SK-N-SH (cell line): ENCODE results near the gene RELCH.

Experiments
- EP300 ChIP-seq, 2 experiments: IDR thresholded peaks; 2 replicates each; pipeline versions ENCODE4 v1.4.0 to v1.6.1; 2012; ENCODE audit warnings: borderline replicate concordance in 1 of 2, low read depth in 1 of 2, low read length in 1 of 2
- EZH2phosphoT487 ChIP-seq: fragments of 200-600 bp; sonication (generic); IDR thresholded peaks from 2 replicates; pipeline ENCODE4 v1.6.1; 2017; ENCODE audit warnings: low read depth, mixed run types, mild to moderate bottlenecking, antibody characterized with exemption, moderate library complexity, borderline replicate concordance
- GABPA ChIP-seq: IDR thresholded peaks from 2 replicates; pipeline ENCODE4 v1.4.0; 2012; ENCODE audit warnings: low read depth, mild to moderate bottlenecking
- JUND ChIP-seq: IDR thresholded peaks from 2 replicates; pipeline ENCODE4 v1.4.0; 2012
- NFIC ChIP-seq: IDR thresholded peaks from 2 replicates; pipeline ENCODE4 v1.4.0; 2012; ENCODE audit warnings: borderline replicate concordance
- NRF1 ChIP-seq: IDR thresholded peaks from 2 replicates; pipeline ENCODE4 v1.6.1; 2012; ENCODE audit warnings: low read depth, mild to moderate bottlenecking, low read length
- SIN3A ChIP-seq: IDR thresholded peaks from 2 replicates; pipeline ENCODE4 v1.6.1; 2012; ENCODE audit warnings: low read depth, mild to moderate bottlenecking, low read length, moderate library complexity, borderline replicate concordance
- TCF12 ChIP-seq: IDR thresholded peaks from 2 replicates; pipeline ENCODE4 v1.4.0; 2012
- YY1 ChIP-seq: IDR thresholded peaks from 2 replicates; pipeline ENCODE4 v1.4.0; 2012; ENCODE audit warnings: low read depth, mild to moderate bottlenecking
- TF ChIP-seq, protein P1 (sequence below): fragments of 200-600 bp; sonication (generic); IDR thresholded peaks from 2 replicates; pipeline ENCODE4 v1.6.1; 2017; ENCODE audit warnings: antibody characterized with exemption, mild to moderate bottlenecking, moderate library complexity
- TF ChIP-seq, protein P2 (sequence below): IDR thresholded peaks from 2 replicates; pipeline ENCODE4 v1.6.1; 2012; ENCODE audit warnings: mild to moderate bottlenecking, low read depth, low read length, moderate library complexity
- TF ChIP-seq, protein P3 (sequence below): fragments of 150-350 bp; IDR thresholded peaks from 2 replicates; pipeline ENCODE4 v1.6.1; 2017; ENCODE audit warnings: antibody characterized with exemption, low read length, low read depth, borderline replicate concordance

DNA sequence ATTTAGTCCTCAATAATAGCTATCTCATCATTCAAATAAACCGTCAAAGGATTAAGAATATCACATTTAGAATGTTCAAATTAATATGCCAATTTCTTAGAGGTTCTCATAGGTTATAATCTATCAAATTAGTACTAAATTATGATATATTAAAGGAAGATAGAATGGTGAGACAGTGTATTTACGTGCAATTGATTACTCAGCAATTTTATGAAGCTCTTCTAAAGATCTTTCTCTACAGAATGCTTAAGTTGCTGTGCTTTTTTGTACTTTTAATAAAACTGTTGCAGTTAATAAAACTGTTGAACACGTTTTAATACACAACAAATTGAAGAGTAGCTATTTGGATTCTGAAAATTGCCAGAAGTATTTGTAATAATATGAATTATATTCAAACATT is 39.0 kb downstream of the RELCH start:
- TF ChIP-seq EP300 (IDR thresholded peaks at IDR 0.05; ENCODE audit: borderline replicate concordance in 1 of 2, low read depth in 1 of 2, low read length in 1 of 2) (no peak), TCF12 (no peak), GABPA (no peak), NRF1 (no peak), EZH2phosphoT487 (no peak), SIN3A (no peak), JUND (no peak), YY1 (no peak), NFIC (no peak)
- TF ChIP-seq, protein P1, sequence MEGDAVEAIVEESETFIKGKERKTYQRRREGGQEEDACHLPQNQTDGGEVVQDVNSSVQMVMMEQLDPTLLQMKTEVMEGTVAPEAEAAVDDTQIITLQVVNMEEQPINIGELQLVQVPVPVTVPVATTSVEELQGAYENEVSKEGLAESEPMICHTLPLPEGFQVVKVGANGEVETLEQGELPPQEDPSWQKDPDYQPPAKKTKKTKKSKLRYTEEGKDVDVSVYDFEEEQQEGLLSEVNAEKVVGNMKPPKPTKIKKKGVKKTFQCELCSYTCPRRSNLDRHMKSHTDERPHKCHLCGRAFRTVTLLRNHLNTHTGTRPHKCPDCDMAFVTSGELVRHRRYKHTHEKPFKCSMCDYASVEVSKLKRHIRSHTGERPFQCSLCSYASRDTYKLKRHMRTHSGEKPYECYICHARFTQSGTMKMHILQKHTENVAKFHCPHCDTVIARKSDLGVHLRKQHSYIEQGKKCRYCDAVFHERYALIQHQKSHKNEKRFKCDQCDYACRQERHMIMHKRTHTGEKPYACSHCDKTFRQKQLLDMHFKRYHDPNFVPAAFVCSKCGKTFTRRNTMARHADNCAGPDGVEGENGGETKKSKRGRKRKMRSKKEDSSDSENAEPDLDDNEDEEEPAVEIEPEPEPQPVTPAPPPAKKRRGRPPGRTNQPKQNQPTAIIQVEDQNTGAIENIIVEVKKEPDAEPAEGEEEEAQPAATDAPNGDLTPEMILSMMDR: no peak
- TF ChIP-seq, protein P2, sequence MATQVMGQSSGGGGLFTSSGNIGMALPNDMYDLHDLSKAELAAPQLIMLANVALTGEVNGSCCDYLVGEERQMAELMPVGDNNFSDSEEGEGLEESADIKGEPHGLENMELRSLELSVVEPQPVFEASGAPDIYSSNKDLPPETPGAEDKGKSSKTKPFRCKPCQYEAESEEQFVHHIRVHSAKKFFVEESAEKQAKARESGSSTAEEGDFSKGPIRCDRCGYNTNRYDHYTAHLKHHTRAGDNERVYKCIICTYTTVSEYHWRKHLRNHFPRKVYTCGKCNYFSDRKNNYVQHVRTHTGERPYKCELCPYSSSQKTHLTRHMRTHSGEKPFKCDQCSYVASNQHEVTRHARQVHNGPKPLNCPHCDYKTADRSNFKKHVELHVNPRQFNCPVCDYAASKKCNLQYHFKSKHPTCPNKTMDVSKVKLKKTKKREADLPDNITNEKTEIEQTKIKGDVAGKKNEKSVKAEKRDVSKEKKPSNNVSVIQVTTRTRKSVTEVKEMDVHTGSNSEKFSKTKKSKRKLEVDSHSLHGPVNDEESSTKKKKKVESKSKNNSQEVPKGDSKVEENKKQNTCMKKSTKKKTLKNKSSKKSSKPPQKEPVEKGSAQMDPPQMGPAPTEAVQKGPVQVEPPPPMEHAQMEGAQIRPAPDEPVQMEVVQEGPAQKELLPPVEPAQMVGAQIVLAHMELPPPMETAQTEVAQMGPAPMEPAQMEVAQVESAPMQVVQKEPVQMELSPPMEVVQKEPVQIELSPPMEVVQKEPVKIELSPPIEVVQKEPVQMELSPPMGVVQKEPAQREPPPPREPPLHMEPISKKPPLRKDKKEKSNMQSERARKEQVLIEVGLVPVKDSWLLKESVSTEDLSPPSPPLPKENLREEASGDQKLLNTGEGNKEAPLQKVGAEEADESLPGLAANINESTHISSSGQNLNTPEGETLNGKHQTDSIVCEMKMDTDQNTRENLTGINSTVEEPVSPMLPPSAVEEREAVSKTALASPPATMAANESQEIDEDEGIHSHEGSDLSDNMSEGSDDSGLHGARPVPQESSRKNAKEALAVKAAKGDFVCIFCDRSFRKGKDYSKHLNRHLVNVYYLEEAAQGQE: no peak
- TF ChIP-seq, protein P3, sequence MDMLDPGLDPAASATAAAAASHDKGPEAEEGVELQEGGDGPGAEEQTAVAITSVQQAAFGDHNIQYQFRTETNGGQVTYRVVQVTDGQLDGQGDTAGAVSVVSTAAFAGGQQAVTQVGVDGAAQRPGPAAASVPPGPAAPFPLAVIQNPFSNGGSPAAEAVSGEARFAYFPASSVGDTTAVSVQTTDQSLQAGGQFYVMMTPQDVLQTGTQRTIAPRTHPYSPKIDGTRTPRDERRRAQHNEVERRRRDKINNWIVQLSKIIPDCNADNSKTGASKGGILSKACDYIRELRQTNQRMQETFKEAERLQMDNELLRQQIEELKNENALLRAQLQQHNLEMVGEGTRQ: no peak
